Keratinocyte (primary cell): ENCODE measurements around the gene RPL39L. TPM values are rescaled to one million over a fixed set of nuclear protein-coding genes. Genes with fewer than 3 reads are reported as not detected.

Experiments
- DNase-seq: peaks from one replicate; pipeline ENCODE4 v3.0.0-alpha.2; 2011; ENCODE audit warnings: low read depth, missing footprints, low spot score
- FAIRE-seq: peaks from 2 replicates; lab custom pipeline; 2011; peaks lifted over from hg19 to GRCh38; lab: Jason Lieb, UNC
- H2AFZ ChIP-seq: 2 replicates; pipeline ENCODE4 v1.6.0; 2012; ENCODE audit warnings: low read length, control low read depth, inconsistent platforms; ENCODE audit not compliant: control insufficient read depth
- H3K27ac ChIP-seq: 2 replicates; pipeline ENCODE4 v1.5.1; 2011; ENCODE audit warnings: low read length; ENCODE audit not compliant: control insufficient read depth, insufficient read depth
- H3K27me3 ChIP-seq: 3 replicates; pipeline ENCODE4 v1.6.0; 2011; ENCODE audit warnings: low read length; ENCODE audit not compliant: control insufficient read depth, insufficient read depth; ENCODE audit errors: extremely low read depth
- H3K36me3 ChIP-seq, 2 experiments: 2 replicates in 1 of 2; 3 replicates in 1 of 2; pipeline ENCODE4 v1.5.1; 2011; ENCODE audit warnings: low read length in 2 of 2, mild to moderate bottlenecking in 1 of 2; ENCODE audit not compliant: control insufficient read depth in 2 of 2, insufficient read depth in 2 of 2; ENCODE audit errors: extremely low read depth in 1 of 2
- H3K4me1 ChIP-seq: 3 replicates; pipeline ENCODE4 v1.5.1; 2011; ENCODE audit warnings: low read length; ENCODE audit not compliant: control insufficient read depth, insufficient read depth; ENCODE audit errors: extremely low read depth
- H3K4me2 ChIP-seq: 3 replicates; pipeline ENCODE4 v1.6.0; 2011; ENCODE audit warnings: low read depth, low read length; ENCODE audit not compliant: control insufficient read depth, insufficient read depth; ENCODE audit errors: extremely low read depth
- H3K4me3 ChIP-seq, 3 experiments: fragments of 200-600 bp in 1 of 3; sonication (generic) in 1 of 3; 2 replicates in 2 of 3; 3 replicates in 1 of 3; pipeline ENCODE4 v1.5.1; 2011 to 2016; ENCODE audit warnings: low read length in 3 of 3, mild to moderate bottlenecking in 3 of 3, control low read depth in 2 of 3, inconsistent platforms in 1 of 3, low read depth in 1 of 3, mixed read lengths in 1 of 3, mixed run types in 1 of 3, moderate library complexity in 1 of 3; ENCODE audit not compliant: control insufficient read depth in 2 of 3, insufficient read depth in 2 of 3; ENCODE audit errors: extremely low read depth in 1 of 3
- H3K79me2 ChIP-seq: 2 replicates; pipeline ENCODE4 v1.6.0; 2012; ENCODE audit warnings: low read length; ENCODE audit not compliant: control insufficient read depth, insufficient read depth
- H3K9ac ChIP-seq: 3 replicates; pipeline ENCODE4 v1.6.0; 2011; ENCODE audit warnings: low read length; ENCODE audit not compliant: control insufficient read depth, insufficient read depth; ENCODE audit errors: extremely low read depth
- H3K9me1 ChIP-seq: 3 replicates; pipeline ENCODE4 v1.6.0; 2011; ENCODE audit warnings: low read length; ENCODE audit not compliant: control insufficient read depth, insufficient read depth; ENCODE audit errors: extremely low read depth
- H3K9me3 ChIP-seq: 2 replicates; pipeline ENCODE4 v1.5.1; 2012; ENCODE audit warnings: low read depth, low read length; ENCODE audit not compliant: control insufficient read depth
- H4K20me1 ChIP-seq: 3 replicates; pipeline ENCODE4 v1.6.0; 2011; ENCODE audit warnings: low read length; ENCODE audit not compliant: control insufficient read depth, insufficient read depth; ENCODE audit errors: extremely low read depth
- EZH2 ChIP-seq: IDR thresholded peaks from one replicate; pipeline ENCODE4 v1.6.1; 2012; ENCODE audit warnings: inconsistent platforms, mild to moderate bottlenecking, low read length, moderate library complexity
- dilution Hi-C: fragments of 300-500 bp; cut with MboI; formaldehyde crosslinking; loops from one replicate; pipeline ENCODE4 v1.7.0; 2020; ENCODE audit warnings: low sequenced_read_pairs; ENCODE audit not compliant: extremely low pct_ligation_motif_present
- polyA plus RNA-seq, 5 experiments: library from polyadenylated mRNA; depleted of rRNA in 3 of 5; stranded (reverse) in 3 of 5; stranded (forward) in 1 of 5; unstranded in 1 of 5; fragments of >200 nt; gene quantifications; 1 replicate in 1 of 5; 2 replicates in 3 of 5; 3 replicates in 1 of 5; pipeline versions ENCODE4 v1.2.1 to v1.2.3, GENCODE V29; 2011 to 2012; ENCODE audit warnings: missing spikeins in 2 of 5, low read depth in 1 of 5, low replicate concordance in 1 of 5
- TF ChIP-seq, protein P1 (sequence below), 3 experiments: IDR thresholded peaks in 1 of 3; conservative IDR thresholded peaks in 1 of 3; optimal IDR thresholded peaks in 1 of 3; 2 replicates in 2 of 3; 3 replicates in 1 of 3; pipeline versions ENCODE3 to v1.5.1; 2011; ENCODE audit warnings: low read length in 3 of 3, mild to moderate bottlenecking in 3 of 3, moderate library complexity in 2 of 3, control low read depth in 1 of 3, inconsistent platforms in 1 of 3; ENCODE audit not compliant: insufficient read depth in 2 of 3; ENCODE audit errors: extremely low read depth in 1 of 3

The RPL39L gene
- polyA plus RNA-seq, 1 donor (not counting 4 experiments of a cell fraction or from before 2014, with no cell fraction given) = 20.0 TPM

DNA sequence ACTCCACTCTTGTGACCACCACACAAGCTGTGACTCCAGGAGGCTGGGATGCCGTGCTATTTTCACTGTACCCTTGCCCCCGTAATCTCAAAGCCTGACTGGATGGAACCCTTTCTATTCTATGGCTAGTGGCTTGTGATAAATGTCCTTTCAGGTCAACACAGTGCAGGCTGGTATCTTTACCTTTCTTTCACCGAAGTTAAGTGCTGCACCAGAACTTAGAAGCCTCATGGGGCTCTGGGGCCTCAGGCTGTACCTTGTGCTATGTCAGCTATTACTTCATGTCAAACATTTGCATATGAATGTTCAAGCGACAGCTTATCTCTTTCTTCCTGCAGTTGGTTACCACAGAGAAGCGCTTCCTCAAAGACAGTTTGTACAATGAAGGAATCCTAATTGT lies 66.8 kb downstream of the RPL39L start:
- Histone ChIP-seq H3K4me2 (no peak overlapping the region), H3K9me3 (no peaks in the 10 kb centered on the region), H3K27ac (no peak overlapping the region), H3K36me3 (peaks cover 0 to 1% of the 10 kb centered on the region in 2 experiments), H3K9me1 (no peaks in the 10 kb centered on the region), H3K79me2 (no peaks in the 10 kb centered on the region), H3K4me1 (no peaks in the 10 kb centered on the region), H3K4me3 (no peak overlapping the region), H3K27me3 (no peaks in the 10 kb centered on the region), H2AFZ (no peak overlapping the region), H3K9ac (no peak overlapping the region), H4K20me1 (no peaks in the 10 kb centered on the region)
- DNase-seq = no peak
- no peak for TF ChIP-seq EZH2
- TF ChIP-seq, protein P1, sequence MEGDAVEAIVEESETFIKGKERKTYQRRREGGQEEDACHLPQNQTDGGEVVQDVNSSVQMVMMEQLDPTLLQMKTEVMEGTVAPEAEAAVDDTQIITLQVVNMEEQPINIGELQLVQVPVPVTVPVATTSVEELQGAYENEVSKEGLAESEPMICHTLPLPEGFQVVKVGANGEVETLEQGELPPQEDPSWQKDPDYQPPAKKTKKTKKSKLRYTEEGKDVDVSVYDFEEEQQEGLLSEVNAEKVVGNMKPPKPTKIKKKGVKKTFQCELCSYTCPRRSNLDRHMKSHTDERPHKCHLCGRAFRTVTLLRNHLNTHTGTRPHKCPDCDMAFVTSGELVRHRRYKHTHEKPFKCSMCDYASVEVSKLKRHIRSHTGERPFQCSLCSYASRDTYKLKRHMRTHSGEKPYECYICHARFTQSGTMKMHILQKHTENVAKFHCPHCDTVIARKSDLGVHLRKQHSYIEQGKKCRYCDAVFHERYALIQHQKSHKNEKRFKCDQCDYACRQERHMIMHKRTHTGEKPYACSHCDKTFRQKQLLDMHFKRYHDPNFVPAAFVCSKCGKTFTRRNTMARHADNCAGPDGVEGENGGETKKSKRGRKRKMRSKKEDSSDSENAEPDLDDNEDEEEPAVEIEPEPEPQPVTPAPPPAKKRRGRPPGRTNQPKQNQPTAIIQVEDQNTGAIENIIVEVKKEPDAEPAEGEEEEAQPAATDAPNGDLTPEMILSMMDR (optimal IDR thresholded peaks at IDR 0.05 in 1 of 3, IDR thresholded peaks at IDR 0.05 in 1 of 3, conservative IDR thresholded peaks at IDR 0.05 in 1 of 3; ENCODE audit: extremely low read depth in 1 of 3, insufficient read depth in 2 of 3, low read length in 3 of 3) = no peak
- dilution Hi-C loops = no loop called here
- no peak for FAIRE-seq

DNA sequence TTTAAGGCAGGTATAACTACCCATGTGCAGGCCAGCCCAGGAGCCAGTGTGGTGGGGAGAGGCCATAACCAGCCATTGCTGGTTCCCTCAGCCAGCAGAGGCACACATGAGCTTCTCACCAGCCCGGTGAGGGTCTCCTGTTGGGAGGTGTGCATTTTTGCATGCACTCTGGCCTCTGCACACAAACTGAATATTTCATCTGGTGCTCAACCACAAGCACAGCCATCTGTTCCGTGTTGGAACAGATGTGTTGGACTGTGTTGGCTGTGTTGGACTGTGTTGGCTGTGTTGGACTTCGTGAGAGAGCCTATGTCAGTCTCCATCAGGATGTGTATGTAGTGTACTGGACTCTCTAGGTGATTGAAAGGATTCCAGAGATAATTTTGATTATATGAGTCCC lies 67.2 kb downstream of the RPL39L start:
- Histone ChIP-seq H3K79me2 (no peaks in the 10 kb centered on the region), H3K4me3 (no peak overlapping the region), H3K27ac (no peak overlapping the region), H3K9ac (no peak overlapping the region), H4K20me1 (no peaks in the 10 kb centered on the region), H2AFZ (no peak overlapping the region), H3K36me3 (peaks cover 0 to 1% of the 10 kb centered on the region in 2 experiments), H3K9me1 (no peaks in the 10 kb centered on the region), H3K9me3 (no peaks in the 10 kb centered on the region), H3K4me2 (no peak overlapping the region), H3K27me3 (no peaks in the 10 kb centered on the region), H3K4me1 (no peaks in the 10 kb centered on the region)
- dilution Hi-C loops = no loop called here
- no peak for DNase-seq
- no peak for TF ChIP-seq EZH2
- TF ChIP-seq, protein P1 (optimal IDR thresholded peaks at IDR 0.05 in 1 of 3, IDR thresholded peaks at IDR 0.05 in 1 of 3, conservative IDR thresholded peaks at IDR 0.05 in 1 of 3; ENCODE audit: extremely low read depth in 1 of 3, insufficient read depth in 2 of 3, low read length in 3 of 3) = no peak
- FAIRE-seq = no peak

Other genes starting within 250 kb of the RPL39L start
- 7.5 to 8.6 TPM (median 7.5 TPM) in 3 replicates for gene ST6GAL1, start 209.0 kb downstream of the RPL39L start, polyA plus RNA-seq
- gene RTP1, start 58.0 kb upstream of the RPL39L start, polyA plus RNA-seq = not detected in 3 replicates
- gene MASP1, start 152.2 kb upstream of the RPL39L start, polyA plus RNA-seq = not detected in 3 replicates
- 0.38 to 0.56 TPM (median 0.46 TPM) in 3 replicates for gene RTP4, start 228.9 kb upstream of the RPL39L start, polyA plus RNA-seq